Smooth muscle cell (in vitro differentiated cells): ENCODE results near the gene TSC1. TPM values are rescaled to one million over a fixed set of nuclear protein-coding genes. Genes with fewer than 3 reads are reported as not detected.
A peak's percentile ranks its signal among the peaks of the same experiment; 100 is the strongest.

Source experiments
- DNase-seq: peaks from one replicate; lab custom pipeline; 2025; ENCODE audit not compliant: unreplicated experiment; lab: John Stamatoyannopoulos, UW
- H2AFZ ChIP-seq: fragments of 200-600 bp; sonication (generic); 2 replicates; pipeline ENCODE4 v1.6.0; 2016; ENCODE audit warnings: antibody characterized with exemption, low read depth, mild to moderate bottlenecking
- H3F3A ChIP-seq: fragments of 200-600 bp; sonication (generic); 2 replicates; pipeline ENCODE4 v1.6.0; 2017; ENCODE audit warnings: antibody characterized with exemption, low read depth
- H3K27ac ChIP-seq: fragments of 200-600 bp; sonication (generic); 2 replicates; pipeline ENCODE4 v1.5.1; 2016; ENCODE audit warnings: low read depth, mild to moderate bottlenecking
- H3K27me3 ChIP-seq: fragments of 200-600 bp; sonication (generic); 2 replicates; pipeline ENCODE4 v1.6.1; 2016; ENCODE audit warnings: low read depth, mild to moderate bottlenecking
- H3K36me3 ChIP-seq: fragments of 200-600 bp; sonication (generic); 2 replicates; pipeline ENCODE4 v1.5.1; 2016; ENCODE audit warnings: low read depth
- H3K4me1 ChIP-seq: fragments of 200-600 bp; sonication (generic); 2 replicates; pipeline ENCODE4 v1.5.1; 2016; ENCODE audit warnings: low read depth
- H3K4me2 ChIP-seq: fragments of 200-600 bp; sonication (generic); 2 replicates; pipeline ENCODE4 v1.6.0; 2016; ENCODE audit warnings: mild to moderate bottlenecking
- H3K4me3 ChIP-seq: fragments of 200-600 bp; sonication (generic); 2 replicates; pipeline ENCODE4 v1.5.1; 2016; ENCODE audit warnings: mild to moderate bottlenecking
- H3K79me2 ChIP-seq: fragments of 200-600 bp; sonication (generic); 2 replicates; pipeline ENCODE4 v1.6.0; 2016; ENCODE audit warnings: low read depth, mild to moderate bottlenecking
- H3K9ac ChIP-seq: fragments of 200-600 bp; sonication (generic); 2 replicates; pipeline ENCODE4 v1.6.0; 2016; ENCODE audit warnings: low read depth
- H3K9me3 ChIP-seq: fragments of 200-600 bp; sonication (generic); replicated peaks from 2 replicates; pipeline ENCODE4 v1.5.1; 2016; ENCODE audit warnings: low read depth
- H4K20me1 ChIP-seq: fragments of 200-600 bp; sonication (generic); 2 replicates; pipeline ENCODE4 v1.6.0; 2016; ENCODE audit warnings: low read depth
- CTCF ChIP-seq: fragments of 200-600 bp; sonication (generic); IDR thresholded peaks from 2 replicates; pipeline ENCODE4 v1.5.1; 2017; ENCODE audit warnings: borderline replicate concordance, mild to moderate bottlenecking, antibody characterized with exemption; ENCODE audit not compliant: insufficient read depth, poor library complexity, severe bottlenecking
- WGBS: methylation state at CpG from one replicate; pipeline ENCODE4 v1.1.7; 2016; ENCODE audit warnings: low lambda C conversion rate; 5-methylcytosine and 5-hydroxymethylcytosine counted together
- polyA plus RNA-seq: library from polyadenylated mRNA; unstranded; fragments of >200 nt; fragmentation: Nextera tagmentation; extraction: Ambion mirVana; gene quantifications from 2 replicates; pipeline ENCODE4 v1.2.1, GENCODE V29; 2016
- total RNA-seq: library from RNA; depleted of rRNA; stranded (reverse); fragments of >200 nt; gene quantifications from 2 replicates; pipeline ENCODE4 v1.2.3, GENCODE V29; 2014

The TSC1 gene
- total RNA-seq (39.2 and 48.9 TPM in 2 replicates), polyA plus RNA-seq (17.4 and 21.5 TPM in 2 replicates)

- DNase-seq, result peak; percentile 97
- H3K9me3 ChIP-seq, result no peaks in the 10 kb centered on the region
- H3F3A ChIP-seq, result no peaks in the 10 kb centered on the region
- no peak for TF ChIP-seq CTCF
- no peaks in the 10 kb centered on the region for H3K27me3 ChIP-seq
- peaks cover 47% of the 10 kb centered on the region for H3K79me2 ChIP-seq
- H3K4me1 ChIP-seq, result peaks cover 10% of the 10 kb centered on the region
- H4K20me1 ChIP-seq, result peaks cover 38% of the 10 kb centered on the region
- H3K9ac ChIP-seq, result peak within 1 kb of the TSS; percentile 99
- H3K27ac ChIP-seq, result peak within 1 kb of the TSS; percentile 99
- peak within 1 kb of the TSS; percentile 92 for H3K4me3 ChIP-seq
- H3K36me3 ChIP-seq, result no peaks in the 10 kb centered on the region
- under 1% methylated on average over 60 of the region's 72 CpGs for WGBS
- peak within 1 kb of the TSS; percentile 95 for H3K4me2 ChIP-seq
- peak within 1 kb of the TSS; percentile 86 for H2AFZ ChIP-seq
Measured at GRCh38 chr9:132944294-132945185, at the start of gene TSC1. Gene TSC1 (minus strand): TSS chr9:132944616. CDS start chr9:132928872, 15,744 bp downstream.

GRCh38 chr9:132993511-132993939 is 49.1 kb upstream of the TSC1 start:
- no peak overlapping the region for H3K27ac ChIP-seq
- H3K9ac ChIP-seq, result no peak overlapping the region
- H3F3A ChIP-seq, result no peaks in the 10 kb centered on the region
- H3K9me3 ChIP-seq, result no peaks in the 10 kb centered on the region
- no peaks in the 10 kb centered on the region for H3K79me2 ChIP-seq
- WGBS, result 85% methylated on average over 14 of the region's 14 CpGs
- no peaks in the 10 kb centered on the region for H3K27me3 ChIP-seq
- H4K20me1 ChIP-seq, result no peaks in the 10 kb centered on the region
- H3K4me3 ChIP-seq, result no peak overlapping the region
- no peak overlapping the region for H3K4me2 ChIP-seq
- DNase-seq, result no peak
- H3K36me3 ChIP-seq, result no peaks in the 10 kb centered on the region
- no peak for TF ChIP-seq CTCF
- H2AFZ ChIP-seq, result no peak overlapping the region
- peaks cover 7% of the 10 kb centered on the region for H3K4me1 ChIP-seq

- Histone ChIP-seq H4K20me1 (no peaks in the 10 kb centered on the region), H3K4me1 (peaks cover 7% of the 10 kb centered on the region), H3K36me3 (no peaks in the 10 kb centered on the region), H2AFZ (no peak overlapping the region), H3K79me2 (no peaks in the 10 kb centered on the region), H3K4me3 (no peak overlapping the region), H3K9ac (no peak overlapping the region), H3K4me2 (no peak overlapping the region), H3K27ac (no peak overlapping the region), H3K9me3 (no peaks in the 10 kb centered on the region), H3K27me3 (no peaks in the 10 kb centered on the region), H3F3A (no peaks in the 10 kb centered on the region)
- 72% methylated on average over 16 of the region's 16 CpGs for WGBS
- no peak for DNase-seq
- no peak for TF ChIP-seq CTCF
Measured at GRCh38 chr9:132991351-132992300, 47.2 kb upstream of the TSC1 start.
